ENCODE data around the gene LYPD4. TPM values are rescaled to one million over a fixed set of nuclear protein-coding genes. Genes with fewer than 3 reads are reported as not detected.
"Not testable (repeated sequence)": the region's sequence is repeated elsewhere in the genome, so short reads cannot be mapped to it uniquely, and the experiment has no call there.

Gene LYPD4
- polyA plus RNA-seq, 3 donors from 2014 or later, result not detected

GRCh38 chr19:41793414-41793727 lies 51.1 kb downstream of the LYPD4 start:
- H3K36me3 Mint-ChIP-seq, result no peaks in the 10 kb centered on the region
- no peaks in the 10 kb centered on the region for H3K9me3 Mint-ChIP-seq
- H3K27ac Mint-ChIP-seq, result no peak overlapping the region
- H3K4me3 Mint-ChIP-seq, result no peak overlapping the region
- no peak for DNase-seq
- H3K4me1 Mint-ChIP-seq, result no peaks in the 10 kb centered on the region
- peaks cover 8 to 12% (median 11%) of the 10 kb centered on the region in 3 donors for H3K27me3 Mint-ChIP-seq (ENCODE audit: low read depth in 3 of 3)

GRCh38 chr19:41792513-41793413 lies 51.7 kb downstream of the LYPD4 start:
- no peaks in the 10 kb centered on the region for H3K4me1 Mint-ChIP-seq
- no peak overlapping the region for H3K27ac Mint-ChIP-seq
- no peaks in the 10 kb centered on the region for H3K36me3 Mint-ChIP-seq
- no peak overlapping the region for H3K4me3 Mint-ChIP-seq
- H3K27me3 Mint-ChIP-seq (ENCODE audit: low read depth in 3 of 3), result peaks cover 8 to 12% (median 11%) of the 10 kb centered on the region in 3 donors
- H3K9me3 Mint-ChIP-seq, result no peaks in the 10 kb centered on the region
- peak in 1 of 3 donors; percentile 14 for DNase-seq

GRCh38 chr19:41789053-41789452 lies 55.4 kb downstream of the LYPD4 start:
- not testable (repeated sequence) for H3K4me3 Mint-ChIP-seq
- Mint-ChIP-seq H3K4me1 (peaks cover 15 to 18% of the 10 kb centered on the region in 2 donors), H3K27me3 (ENCODE audit: low read depth in 3 of 3) (peaks cover 6 to 13% (median 11%) of the 10 kb centered on the region in 3 donors)

GRCh38 chr19:41788518-41788917 lies 56.0 kb downstream of the LYPD4 start:
- H3K4me3 Mint-ChIP-seq, DNase-seq, H3K36me3 Mint-ChIP-seq, H3K27ac Mint-ChIP-seq, H3K9me3 Mint-ChIP-seq: not testable (repeated sequence)
- peaks cover 6 to 13% (median 11%) of the 10 kb centered on the region in 3 donors for H3K27me3 Mint-ChIP-seq (ENCODE audit: low read depth in 3 of 3)
- peaks cover 15 to 18% of the 10 kb centered on the region in 2 donors for H3K4me1 Mint-ChIP-seq

More at GRCh38 chr19:41789053-41789452, 55.4 kb downstream of the LYPD4 start:
- not testable (repeated sequence) for H3K27ac Mint-ChIP-seq, DNase-seq, H3K9me3 Mint-ChIP-seq, H3K36me3 Mint-ChIP-seq

Other genes with a start within 250 kb of the LYPD4 start
- under 1 TPM in 1 of 3 donors, not detected in 2; 0.61 TPM for gene CEACAM4, start 217.6 kb downstream of the LYPD4 start, polyA plus RNA-seq
- not detected for gene CEACAM7, start 156.4 kb downstream of the LYPD4 start, polyA plus RNA-seq
- not detected for gene CEACAM5, start 136.1 kb downstream of the LYPD4 start, polyA plus RNA-seq
- not detected for gene CEACAM6, start 89.2 kb downstream of the LYPD4 start, polyA plus RNA-seq
- gene CEACAM3, start 48.1 kb downstream of the LYPD4 start, polyA plus RNA-seq, result not detected
- gene DMRTC2, start 359 bp upstream of the LYPD4 start, polyA plus RNA-seq, result not detected
- 1,000 to 10,000 TPM; 2,260 to 5,043 (median 3,564) TPM for gene RPS19, start 15.6 kb upstream of the LYPD4 start, polyA plus RNA-seq
- gene CD79A, start 32.6 kb upstream of the LYPD4 start, polyA plus RNA-seq, result 1 to 10 TPM; 4.1 to 8.3 (median 5.1) TPM
- 100 to 1,000 TPM; 129 to 394 (median 156) TPM for gene ARHGEF1, start 38.5 kb upstream of the LYPD4 start, polyA plus RNA-seq
- under 1 TPM in 1 of 3 donors, not detected in 2; 0.11 TPM for gene ERFL, start 83.8 kb upstream of the LYPD4 start, polyA plus RNA-seq
- gene RABAC1, start 114.6 kb upstream of the LYPD4 start, polyA plus RNA-seq, result 100 to 1,000 TPM; 263 to 375 (median 373) TPM
- gene ATP1A3, start 149.5 kb upstream of the LYPD4 start, polyA plus RNA-seq, result 1 to 10 TPM in 2 of 3 donors, under 1 TPM in 1; 0.29 to 5.9 (median 1.8) TPM
- not detected for gene GRIK5, start 225.5 kb upstream of the LYPD4 start, polyA plus RNA-seq
- gene ZNF574, start 231.5 kb upstream of the LYPD4 start, polyA plus RNA-seq, result 10 to 100 TPM; 12.4 to 29.6 (median 20.3) TPM